Common myeloid progenitor, CD34-positive (primary cell): ENCODE results near the gene OOSP4B.
"Not testable (repeated sequence)": the region's sequence is repeated elsewhere in the genome, so short reads cannot be mapped to it uniquely, and the experiment has no call there.

Experiments
- CTCF ChIA-PET: fragments of 350-600 bp; sonication (Branson Sonifier 250); formaldehyde crosslinking; loops from one replicate; lab custom pipeline; 2021; ENCODE audit warnings: antibody characterized with exemption; lab: Charles Lee
- POLR2A ChIA-PET: fragments of 350-600 bp; sonication (Branson Sonifier 250); formaldehyde crosslinking; loops from one replicate; lab custom pipeline; 2021; ENCODE audit warnings: antibody characterized with exemption; lab: Charles Lee
- DNase-seq, 3 donors: peaks; one replicate each; pipeline versions ENCODE4 v3.0.0 to v3.0.0-alpha.2; 2013
- H3K27ac ChIP-seq, 2 experiments: 1 replicate in 1 of 2; 2 replicates in 1 of 2; pipeline ENCODE4 v1.7.0; 2013; ENCODE audit warnings: inconsistent platforms in 2 of 2, low read length in 2 of 2, mild to moderate bottlenecking in 2 of 2, low read depth in 1 of 2, moderate library complexity in 1 of 2; ENCODE audit not compliant: severe bottlenecking in 2 of 2, insufficient read depth in 1 of 2, poor library complexity in 1 of 2
- H3K27me3 ChIP-seq, 5 experiments: replicated peaks in 2 of 5; 1 replicate in 3 of 5; 2 replicates in 2 of 5; pipeline versions ENCODE4 v1.6.1 to v1.7.0; 2013; ENCODE audit warnings: low read length in 4 of 5, mild to moderate bottlenecking in 2 of 5, moderate library complexity in 2 of 5, inconsistent platforms in 1 of 5; ENCODE audit not compliant: insufficient read depth in 5 of 5, control insufficient read depth in 4 of 5
- H3K36me3 ChIP-seq, 4 experiments: 1 replicate in 2 of 4; 2 replicates in 2 of 4; pipeline versions ENCODE4 v1.6.1 to v1.7.0; 2013; ENCODE audit warnings: low read length in 3 of 4, control low read depth in 1 of 4, mild to moderate bottlenecking in 1 of 4; ENCODE audit not compliant: control insufficient read depth in 4 of 4, insufficient read depth in 4 of 4
- H3K4me1 ChIP-seq, 4 experiments: 1 replicate in 3 of 4; 2 replicates in 1 of 4; pipeline versions ENCODE4 v1.6.1 to v1.7.1; 2013; ENCODE audit warnings: low read length in 3 of 4, mild to moderate bottlenecking in 3 of 4, control low read depth in 1 of 4, inconsistent platforms in 1 of 4, moderate library complexity in 1 of 4; ENCODE audit not compliant: control insufficient read depth in 4 of 4, insufficient read depth in 4 of 4; ENCODE audit errors: control extremely low read depth in 1 of 4
- H3K4me3 ChIP-seq, 7 experiments: 1 replicate in 4 of 7; 2 replicates in 3 of 7; pipeline versions ENCODE4 v1.5.1 to v1.7.0; 2013; ENCODE audit warnings: mild to moderate bottlenecking in 7 of 7, low read length in 6 of 7, moderate library complexity in 6 of 7, inconsistent platforms in 2 of 7, low read depth in 2 of 7, control low read depth in 1 of 7; ENCODE audit not compliant: insufficient read depth in 4 of 7, control insufficient read depth in 1 of 7; ENCODE audit errors: extremely low read depth in 1 of 7
- H3K9me3 ChIP-seq, 5 experiments: 1 replicate in 4 of 5; 2 replicates in 1 of 5; pipeline versions ENCODE4 v1.6.1 to v1.7.1; 2013; ENCODE audit warnings: low read length in 4 of 5, mild to moderate bottlenecking in 2 of 5, inconsistent platforms in 1 of 5, low read depth in 1 of 5, moderate library complexity in 1 of 5; ENCODE audit not compliant: control insufficient read depth in 4 of 5, insufficient read depth in 2 of 5; ENCODE audit errors: control extremely low read depth in 1 of 5
- WGBS: methylation state at CpG from one replicate; pipeline ENCODE4 v1.1.5; 2013; ENCODE audit not compliant: insufficient coverage; 5-methylcytosine and 5-hydroxymethylcytosine counted together

Gene OOSP4B

DNA sequence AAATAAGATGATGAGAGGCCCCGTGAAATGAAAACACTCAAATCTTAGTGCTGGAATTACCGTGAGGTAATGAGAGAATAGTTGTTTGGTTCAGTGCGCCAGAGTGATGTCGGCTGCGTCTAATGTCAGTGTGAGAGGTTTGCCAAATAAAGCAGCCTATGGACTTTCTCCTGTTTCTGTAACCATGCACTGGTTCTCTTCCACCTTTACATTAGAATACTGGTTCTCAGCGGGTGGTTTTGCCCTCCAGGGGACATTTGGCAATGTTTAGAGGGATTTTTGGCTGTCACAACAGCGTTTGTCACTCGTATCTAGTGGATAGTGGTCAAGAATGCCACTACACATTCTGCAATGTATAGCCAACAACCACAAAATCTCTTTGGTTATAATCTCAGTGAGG is 1.1 kb downstream of the OOSP4B start:
- DNase-seq, result no peak
- H3K9me3 ChIP-seq, result no peaks in the 10 kb centered on the region
- ChIA-PET POLR2A (no interaction called here), CTCF (no interaction called here)
- H3K4me1 ChIP-seq, result peaks cover 0 to 2% (median 0%) of the 10 kb centered on the region in 4 experiments
- H3K27me3 ChIP-seq, result no peaks in the 10 kb centered on the region
- no peak overlapping the region for H3K27ac ChIP-seq
- H3K36me3 ChIP-seq, result no peaks in the 10 kb centered on the region
- WGBS, result 97% methylated on average over 5 of the region's 8 CpGs
- no peak overlapping the region for H3K4me3 ChIP-seq

DNA sequence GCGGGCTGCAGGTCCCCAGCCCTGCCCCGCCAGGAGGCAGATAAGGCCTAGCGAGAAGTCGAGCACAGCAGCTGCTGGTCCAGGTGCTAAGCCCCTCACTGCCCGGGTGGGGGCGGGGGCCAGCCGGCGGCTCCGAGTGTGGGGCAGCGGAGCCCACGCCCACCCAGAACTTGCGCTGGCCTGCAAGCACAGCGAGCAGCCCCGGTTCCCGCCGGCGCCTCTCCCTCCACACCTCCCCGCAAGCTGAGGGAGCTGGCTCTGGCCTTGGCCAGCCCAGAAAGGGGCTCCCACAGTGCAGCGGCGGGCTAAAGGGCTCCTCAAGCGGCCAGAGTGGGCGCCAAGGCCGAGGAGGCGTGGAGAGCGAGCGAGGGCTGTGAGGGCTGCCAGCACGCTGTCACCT is 3.4 kb downstream of the OOSP4B start:
- H3K9me3 ChIP-seq, CTCF ChIA-PET, H3K4me1 ChIP-seq, H3K36me3 ChIP-seq, POLR2A ChIA-PET, H3K27ac ChIP-seq, H3K27me3 ChIP-seq, H3K4me3 ChIP-seq, DNase-seq: not testable (repeated sequence)
- WGBS, result over 99% methylated on average over 16 of the region's 27 CpGs

DNA sequence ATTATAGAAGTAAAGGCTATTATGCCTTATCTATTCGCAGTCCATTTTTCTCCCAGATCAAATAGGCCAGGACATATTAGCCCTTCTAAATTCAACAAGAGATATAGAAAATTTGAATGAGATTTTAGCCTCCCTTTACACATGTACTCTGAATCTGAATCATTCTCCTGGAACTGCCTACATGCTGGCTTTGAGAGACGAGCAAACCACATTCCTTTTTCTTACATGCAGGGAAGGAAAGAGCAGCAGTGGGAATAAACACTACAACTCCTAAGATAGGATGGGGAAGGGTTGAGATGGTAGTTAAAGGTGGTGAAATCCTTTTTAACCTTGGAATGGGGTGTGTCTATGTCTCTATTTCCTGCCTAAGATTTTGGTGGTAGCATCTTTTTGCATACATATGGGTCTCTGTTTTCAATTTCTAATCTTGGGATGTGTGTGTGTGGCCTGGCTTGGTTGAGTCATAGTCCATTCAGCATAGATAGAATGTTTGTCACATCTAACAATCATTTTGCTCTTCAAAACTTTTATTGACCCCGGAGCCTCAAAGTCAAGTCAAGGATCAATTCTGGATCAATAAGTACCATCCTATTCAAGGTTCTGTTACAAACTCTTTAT is 12.1 kb downstream of the OOSP4B start:
- CTCF ChIA-PET, result no interaction called here
- Histone ChIP-seq H3K27me3 (no peaks in the 10 kb centered on the region), H3K4me3 (no peak overlapping the region), H3K36me3 (no peaks in the 10 kb centered on the region), H3K27ac (no peak overlapping the region), H3K4me1 (no peaks in the 10 kb centered on the region), H3K9me3 (peaks cover 0 to 2% (median 0%) of the 10 kb centered on the region in 5 experiments)
- POLR2A ChIA-PET, result no interaction called here
- 100% methylated on average over 2 of the region's 3 CpGs for WGBS
- DNase-seq, result no peak

DNA sequence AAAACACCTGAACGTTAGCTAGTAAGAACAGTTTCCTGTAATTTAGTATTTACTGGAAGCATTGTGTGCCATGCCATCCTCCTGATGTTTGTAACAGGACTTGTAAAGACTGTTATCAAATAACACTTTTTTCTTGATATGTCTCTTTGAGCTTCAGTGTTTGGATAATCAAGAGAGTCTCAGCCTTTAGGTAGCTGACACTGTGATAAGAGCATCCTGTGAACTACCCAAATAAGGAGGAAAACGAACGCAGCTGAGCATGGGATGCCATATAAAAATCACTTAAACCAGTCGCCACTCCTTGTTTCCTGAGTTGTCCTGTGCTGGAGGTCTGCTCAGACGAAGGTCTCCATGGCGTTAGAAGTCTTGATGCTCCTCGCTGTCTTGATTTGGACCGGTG is 23.1 kb downstream of the OOSP4B start, which contains the start of gene OOSP2:
Gene OOSP2, plus strand, starts transcription at position 301 of the 400 bp plus-strand sequence. Its CDS starts 51 bp downstream, at position 352.
- Histone ChIP-seq H3K4me3 (no peak within 1 kb of the TSS), H3K27ac (no peak within 1 kb of the TSS), H3K4me1 (no peaks in the 10 kb centered on the region), H3K27me3 (no peaks in the 10 kb centered on the region), H3K9me3 (no peaks in the 10 kb centered on the region), H3K36me3 (no peaks in the 10 kb centered on the region)
- ChIA-PET CTCF (no interaction called here), POLR2A (no interaction called here)
- DNase-seq, result no peak
- 94% methylated on average over 7 of the region's 8 CpGs for WGBS

DNA sequence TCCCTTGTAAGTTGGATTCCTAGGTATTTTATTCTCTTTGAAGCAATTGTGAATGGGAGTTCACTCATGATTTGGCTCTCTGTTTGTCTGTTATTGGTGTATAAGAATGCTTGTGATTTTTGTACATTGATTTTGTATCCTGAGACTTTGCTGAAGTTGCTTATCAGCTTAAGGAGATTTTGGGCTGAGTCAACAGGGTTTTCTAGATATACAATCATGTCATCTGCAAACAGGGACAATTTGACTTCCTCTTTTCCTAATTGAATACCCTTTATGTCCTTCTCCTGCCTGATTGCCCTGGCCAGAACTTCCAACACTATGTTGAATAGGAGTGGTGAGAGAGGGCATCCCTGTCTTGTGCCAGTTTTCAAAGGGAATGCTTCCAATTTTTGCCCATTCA is 33.4 kb downstream of the OOSP4B start:
- H3K27ac ChIP-seq, H3K27me3 ChIP-seq, H3K4me3 ChIP-seq, H3K9me3 ChIP-seq, POLR2A ChIA-PET, DNase-seq, H3K36me3 ChIP-seq, CTCF ChIA-PET, H3K4me1 ChIP-seq: not testable (repeated sequence)

DNA sequence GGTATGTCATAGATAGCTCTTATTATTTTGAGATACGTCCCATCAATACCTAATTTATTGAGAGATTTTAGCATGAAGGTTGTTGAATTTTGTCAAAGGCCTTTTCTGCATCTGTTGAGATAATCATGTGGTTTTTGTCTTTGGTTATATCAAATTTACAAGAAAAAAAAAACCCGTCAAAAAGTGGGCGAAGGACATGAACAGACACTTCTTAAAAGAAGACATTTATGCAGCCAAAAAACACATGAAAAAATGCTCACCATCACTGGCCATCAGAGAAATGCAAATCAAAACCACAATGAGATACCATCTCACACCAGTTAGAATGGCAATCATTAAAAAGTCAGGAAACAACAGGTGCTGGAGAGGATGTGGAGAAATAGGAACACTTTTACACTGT is 33.9 kb downstream of the OOSP4B start:
- H3K9me3 ChIP-seq, H3K27ac ChIP-seq, DNase-seq, CTCF ChIA-PET, POLR2A ChIA-PET, H3K27me3 ChIP-seq, H3K4me3 ChIP-seq, H3K36me3 ChIP-seq, H3K4me1 ChIP-seq: not testable (repeated sequence)
- WGBS, result no CpG with 5 or more reads among the region's 3 CpGs

DNA sequence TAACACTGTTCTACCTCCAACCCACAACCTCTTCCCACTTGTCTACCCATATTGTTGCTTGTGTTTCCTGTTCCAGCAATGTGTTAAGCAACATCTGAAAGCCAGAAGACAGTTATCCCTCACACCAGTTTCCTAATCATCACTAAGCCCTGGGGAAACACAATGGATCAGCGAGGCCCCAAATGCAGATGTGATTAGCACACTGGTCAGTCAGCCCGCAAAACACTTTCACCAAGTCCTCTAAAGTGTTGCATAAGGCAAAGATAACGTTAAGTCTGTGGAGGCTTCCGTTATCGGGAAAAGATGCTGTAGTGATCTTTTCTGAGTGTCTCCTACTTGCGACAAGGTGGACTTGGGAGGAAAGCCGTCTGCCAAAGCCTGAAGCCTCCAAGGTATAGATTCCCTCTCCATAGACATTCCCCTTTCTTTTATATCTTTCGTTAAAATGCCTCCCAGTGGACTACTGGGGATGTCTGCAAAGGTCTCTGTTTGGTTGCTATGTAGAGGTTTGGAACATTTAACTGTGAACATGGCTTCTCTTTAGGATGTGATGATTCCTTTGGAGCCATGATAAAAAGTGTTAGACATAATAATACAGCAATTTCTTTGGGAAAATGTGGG is 39.5 kb downstream of the OOSP4B start, which contains the start of gene MS4A3:
Gene MS4A3, plus strand, starts transcription at position 317 of the 621 bp plus-strand sequence. CDS start 4,496 bp downstream, outside the sequence.
- WGBS, result 75% methylated on average over 5 of the region's 8 CpGs
- DNase-seq, result peak in 2 of 3 donors; percentile 28 to 46
- Histone ChIP-seq H3K36me3 (no peaks in the 10 kb centered on the region), H3K27me3 (no peaks in the 10 kb centered on the region), H3K4me3 (peak within 1 kb of the TSS in 1 of 7 experiments; percentile 25), H3K4me1 (peaks cover 6 to 16% (median 8%) of the 10 kb centered on the region in 4 experiments), H3K27ac (no peak within 1 kb of the TSS), H3K9me3 (no peaks in the 10 kb centered on the region)
- POLR2A ChIA-PET, result no interaction called here
- CTCF ChIA-PET, result no interaction called here
